GM18498 (cell line): ENCODE data around the gene LIMS2.

Experiments
- ATAC-seq: cut with Tn5 transposase; IDR thresholded peaks from one replicate; pipeline ENCODE4 v1.9.1; 2021; ENCODE audit warnings: mild to moderate bottlenecking, moderate library complexity; ENCODE audit not compliant: unreplicated experiment

The LIMS2 gene

DNA sequence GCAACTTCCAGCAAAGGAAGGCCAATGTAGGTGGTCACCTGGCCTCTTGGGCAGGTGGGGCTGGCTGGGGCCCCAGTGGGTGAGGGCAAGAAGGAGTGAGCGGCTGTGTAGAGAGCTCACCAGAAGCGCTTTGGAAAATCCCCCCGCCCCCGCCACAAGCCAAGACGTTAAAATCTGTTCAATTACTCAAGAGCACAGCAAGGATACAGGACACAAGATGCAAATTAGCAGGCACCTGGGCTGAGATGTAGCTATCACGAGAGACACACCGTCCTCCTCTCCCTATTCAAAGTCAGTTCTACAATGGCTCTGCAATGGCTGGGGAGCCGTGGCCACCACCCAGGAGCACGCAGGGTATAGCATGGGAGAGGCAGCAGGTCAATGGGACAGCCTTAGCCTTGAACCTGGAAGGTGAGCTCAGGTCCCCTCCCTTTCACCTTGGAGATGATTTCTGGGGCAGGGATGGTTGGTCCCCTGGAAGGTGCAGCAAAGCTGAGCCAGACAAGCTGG is 67.9 kb downstream of the LIMS2 start:
- no peak for ATAC-seq

DNA sequence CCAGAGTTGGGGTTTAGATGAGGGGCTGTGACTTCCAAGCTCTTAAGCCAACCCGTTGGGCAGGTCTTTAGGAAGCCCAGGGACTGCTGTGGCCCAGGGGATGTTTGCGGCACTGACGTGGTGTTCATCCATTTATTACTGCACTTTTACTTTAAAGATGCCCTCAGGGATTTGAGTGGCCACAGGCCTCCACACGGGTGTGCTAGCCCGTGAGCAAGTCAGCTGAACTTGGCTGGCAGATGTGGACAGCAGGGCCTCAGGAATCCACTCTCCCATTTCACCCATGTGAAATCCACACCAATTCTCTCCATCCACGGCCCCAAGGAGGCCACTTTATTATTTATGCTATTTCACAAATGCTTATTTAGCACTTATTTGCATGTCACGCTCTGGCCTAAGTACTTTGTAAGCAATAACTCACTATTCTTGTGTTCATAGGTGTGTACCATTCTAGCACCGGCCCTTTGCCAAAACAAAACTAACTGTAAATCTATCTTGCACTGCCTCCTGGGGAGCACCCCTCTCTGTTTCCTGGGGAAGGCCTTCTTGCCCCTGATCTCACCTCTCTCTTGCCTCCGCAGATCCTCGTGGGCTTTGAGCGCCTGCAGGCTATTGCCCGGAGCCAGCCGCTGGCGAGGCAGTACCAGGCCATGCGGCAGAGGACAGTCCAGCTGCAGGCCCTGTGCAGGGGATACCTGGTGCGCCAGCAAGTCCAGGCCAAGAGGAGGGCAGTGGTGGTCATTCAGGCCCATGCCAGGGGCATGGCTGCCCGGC is 68.5 kb downstream of the LIMS2 start:
- ATAC-seq = no peak

DNA sequence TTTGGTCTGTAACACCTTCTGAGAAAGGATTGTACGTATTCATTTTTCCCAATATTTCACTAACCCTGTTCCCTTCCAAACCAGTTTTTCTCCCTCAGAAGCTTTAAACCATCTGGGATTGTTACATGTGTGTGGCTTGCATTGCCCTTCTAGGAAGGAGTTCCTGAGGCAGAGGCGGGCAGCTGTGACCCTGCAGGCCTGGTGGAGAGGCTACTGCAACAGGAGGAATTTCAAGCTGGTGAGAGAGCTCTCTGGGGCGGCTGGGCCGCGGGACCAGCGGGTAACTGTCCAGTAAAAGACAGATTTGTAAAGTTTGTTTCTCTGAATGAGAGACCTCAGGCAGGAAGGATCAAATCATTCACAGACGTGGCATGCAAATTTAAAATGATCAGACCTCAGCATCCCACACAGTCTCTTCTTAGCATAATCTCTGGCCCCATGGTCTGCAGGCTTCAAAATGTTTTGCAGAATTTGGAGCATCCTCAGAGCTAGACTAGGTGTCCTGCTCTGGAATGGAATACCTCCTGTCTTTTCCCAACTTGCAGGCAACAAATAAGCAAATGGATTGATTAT is 69.6 kb downstream of the LIMS2 start:
- no peak for ATAC-seq

DNA sequence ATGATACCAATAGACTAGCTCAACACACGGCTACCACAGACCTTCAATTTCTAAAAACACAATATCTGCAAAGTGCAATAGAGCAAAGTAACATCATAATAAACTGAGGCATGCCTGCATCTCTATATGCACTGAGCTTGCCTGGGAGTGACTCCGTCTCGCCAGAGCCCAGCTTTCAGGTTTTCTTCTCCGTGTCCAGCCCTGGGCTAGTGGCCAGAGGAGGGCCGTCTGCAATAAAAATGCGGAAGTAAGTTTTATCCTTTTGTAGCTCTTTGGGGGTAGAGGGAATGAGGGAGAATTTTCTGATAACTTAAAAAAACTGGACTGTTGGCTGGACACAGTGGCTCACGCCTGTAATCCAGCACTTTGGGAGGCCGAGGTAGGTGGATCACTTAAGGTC is 70.3 kb downstream of the LIMS2 start:
- ATAC-seq = no peak

DNA sequence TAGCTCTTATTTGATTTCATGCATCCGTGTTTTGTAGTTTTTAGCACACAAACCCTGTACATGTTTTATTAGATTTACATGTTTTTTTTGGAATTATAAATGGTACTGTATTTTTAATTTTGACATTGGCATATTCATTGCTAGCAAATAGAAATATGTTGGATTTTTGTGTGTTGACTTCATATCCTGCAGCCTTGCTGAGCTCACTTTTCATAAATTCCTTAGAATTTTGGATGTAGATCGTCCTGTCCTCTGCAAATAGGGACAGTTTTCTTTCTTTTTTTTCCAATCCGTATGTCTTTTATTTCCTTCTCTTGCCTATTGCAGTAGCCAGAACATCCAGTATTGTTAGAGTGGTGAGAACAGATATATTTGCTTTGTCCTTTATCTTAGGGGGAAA is 76.1 kb downstream of the LIMS2 start:
- ATAC-seq = no peak

DNA sequence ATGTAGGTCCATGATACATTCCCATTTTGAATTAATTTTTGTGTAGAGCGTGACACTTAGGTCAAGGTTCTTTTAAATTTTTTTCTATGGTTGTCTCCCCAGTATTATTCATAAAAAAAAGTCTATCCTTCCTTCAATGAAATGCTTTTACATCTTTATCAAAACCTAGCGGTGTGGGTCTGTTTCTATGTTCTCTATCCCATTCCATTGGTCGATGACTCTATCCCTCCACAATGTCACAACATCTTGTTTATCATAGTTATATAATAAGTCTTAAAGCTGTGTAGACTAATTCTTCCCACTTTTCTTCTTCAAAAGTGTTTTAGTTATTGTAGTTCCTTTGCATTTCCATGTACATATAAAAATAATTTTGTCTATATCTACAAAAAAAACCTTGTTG is 76.6 kb downstream of the LIMS2 start:
- ATAC-seq = no peak

DNA sequence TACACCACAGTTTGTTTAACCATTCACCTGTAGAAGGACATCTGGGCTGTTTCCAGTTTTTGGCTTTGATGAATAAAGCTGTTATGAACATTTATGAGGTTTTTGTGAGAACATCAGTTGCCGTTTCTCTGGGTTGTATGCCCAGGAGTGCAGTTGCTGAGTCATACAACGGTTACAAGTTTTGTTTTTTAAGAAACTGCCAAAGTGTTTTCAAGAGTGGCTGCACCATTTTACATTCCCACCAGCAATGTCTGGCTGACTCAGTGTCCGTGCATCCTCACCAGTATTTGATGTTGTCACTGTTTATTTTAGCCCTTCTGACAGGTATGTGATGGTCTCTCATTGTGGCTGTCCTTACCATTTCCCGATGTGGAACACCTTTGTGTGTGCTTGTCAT is 77.3 kb downstream of the LIMS2 start:
- ATAC-seq = no peak

DNA sequence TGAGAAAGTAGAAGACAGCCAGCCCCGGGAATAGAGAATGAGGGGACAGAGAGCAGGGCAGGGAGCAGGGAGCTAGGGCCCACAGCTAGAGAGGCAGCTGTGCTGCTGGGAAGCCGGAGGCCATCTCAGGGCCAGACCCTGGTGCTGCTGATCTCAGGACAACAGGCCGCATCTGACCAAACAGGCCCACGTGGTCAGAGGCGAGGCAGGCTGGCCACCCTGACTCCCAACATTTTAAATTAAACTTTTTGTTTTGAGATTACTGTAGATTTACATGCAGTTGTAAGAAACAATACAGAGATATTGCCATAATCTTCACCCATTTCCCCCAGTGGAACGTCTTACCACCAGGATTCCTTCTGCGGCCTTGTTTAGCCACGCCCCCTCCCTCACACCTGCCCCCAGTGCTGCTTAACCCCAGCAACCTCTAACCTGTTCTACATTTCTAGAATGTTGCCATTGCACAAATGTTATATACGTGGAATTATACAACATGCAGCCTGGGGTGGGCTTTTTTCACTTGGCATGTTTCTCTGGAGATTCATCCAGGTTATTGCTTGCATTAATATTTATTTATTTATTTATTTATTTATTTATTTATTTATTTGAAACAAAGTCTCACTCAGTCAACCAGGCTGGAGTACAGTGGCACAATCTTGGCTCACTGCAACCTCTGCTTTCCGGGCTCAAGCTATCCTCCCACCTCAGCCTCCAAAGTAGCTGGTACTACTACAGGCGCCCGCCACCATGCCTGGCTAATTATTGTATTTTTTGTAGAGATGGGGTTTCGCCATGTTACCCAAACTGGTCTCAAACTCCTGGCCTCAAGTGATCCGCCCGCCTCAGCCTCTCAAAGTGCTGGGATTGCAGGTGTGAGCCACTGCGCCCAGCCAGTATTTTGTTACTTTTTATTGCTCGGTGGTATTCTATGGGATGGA is 78.0 kb downstream of the LIMS2 start:
- no peak for ATAC-seq

DNA sequence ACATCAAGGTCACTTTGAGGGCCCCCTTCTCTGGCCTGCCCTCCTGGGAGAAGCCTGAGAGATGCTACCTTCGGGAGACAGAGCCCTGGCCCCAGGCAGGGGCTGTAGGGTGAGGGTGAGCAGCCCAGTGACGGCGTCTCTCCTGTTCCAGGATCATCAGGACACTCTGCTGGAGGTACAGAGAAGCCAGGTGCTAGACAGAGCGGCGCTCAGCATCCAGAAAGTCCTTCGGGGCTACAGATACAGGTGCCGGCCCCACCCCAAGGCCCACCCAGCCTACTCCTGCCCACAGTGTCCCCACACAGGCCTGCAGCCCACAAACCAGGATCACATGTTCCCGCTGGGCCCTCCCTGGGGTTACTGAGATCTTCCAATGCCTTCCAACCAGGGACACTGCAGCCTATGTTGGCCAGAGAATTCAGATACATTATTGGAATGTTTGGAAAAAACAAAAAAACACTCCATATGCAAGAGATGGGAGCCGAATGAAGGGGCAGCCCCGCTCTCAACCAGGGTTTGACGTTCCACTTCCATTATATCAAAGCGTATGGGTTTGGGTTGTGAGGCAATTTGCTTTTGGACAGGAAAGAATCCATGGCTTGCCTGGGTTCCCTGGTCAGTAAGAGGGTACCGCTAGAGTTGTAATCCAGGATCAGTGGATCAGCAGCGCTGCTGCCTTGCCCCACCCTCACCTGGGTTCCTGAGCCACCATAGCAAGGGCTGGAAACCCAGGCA is 78.9 kb downstream of the LIMS2 start:
- ATAC-seq = no peak

DNA sequence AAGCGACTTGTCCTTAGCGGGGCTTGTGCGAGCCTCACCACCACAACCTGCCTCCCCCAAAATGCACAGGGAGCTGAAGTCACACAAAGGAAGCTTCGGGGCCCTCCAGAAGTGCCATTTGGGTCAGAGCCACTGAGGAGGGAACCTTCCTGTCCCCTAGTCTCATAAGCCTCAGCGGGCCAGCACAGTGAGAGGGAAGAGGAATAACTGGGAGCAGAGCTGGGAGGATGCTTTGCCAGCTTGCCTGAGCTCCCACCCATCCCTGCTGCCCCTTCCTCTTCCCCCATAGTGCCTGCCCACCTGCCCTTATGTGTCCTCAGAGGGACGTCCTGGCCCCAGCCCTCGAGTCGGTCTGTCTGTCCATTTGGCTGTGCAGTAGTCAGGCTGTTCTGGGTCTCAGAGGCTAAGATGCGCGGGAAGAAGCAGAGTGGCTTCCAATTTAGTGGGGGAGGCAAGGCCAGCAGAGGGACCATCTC is 81.2 kb downstream of the LIMS2 start:
- no peak for ATAC-seq

DNA sequence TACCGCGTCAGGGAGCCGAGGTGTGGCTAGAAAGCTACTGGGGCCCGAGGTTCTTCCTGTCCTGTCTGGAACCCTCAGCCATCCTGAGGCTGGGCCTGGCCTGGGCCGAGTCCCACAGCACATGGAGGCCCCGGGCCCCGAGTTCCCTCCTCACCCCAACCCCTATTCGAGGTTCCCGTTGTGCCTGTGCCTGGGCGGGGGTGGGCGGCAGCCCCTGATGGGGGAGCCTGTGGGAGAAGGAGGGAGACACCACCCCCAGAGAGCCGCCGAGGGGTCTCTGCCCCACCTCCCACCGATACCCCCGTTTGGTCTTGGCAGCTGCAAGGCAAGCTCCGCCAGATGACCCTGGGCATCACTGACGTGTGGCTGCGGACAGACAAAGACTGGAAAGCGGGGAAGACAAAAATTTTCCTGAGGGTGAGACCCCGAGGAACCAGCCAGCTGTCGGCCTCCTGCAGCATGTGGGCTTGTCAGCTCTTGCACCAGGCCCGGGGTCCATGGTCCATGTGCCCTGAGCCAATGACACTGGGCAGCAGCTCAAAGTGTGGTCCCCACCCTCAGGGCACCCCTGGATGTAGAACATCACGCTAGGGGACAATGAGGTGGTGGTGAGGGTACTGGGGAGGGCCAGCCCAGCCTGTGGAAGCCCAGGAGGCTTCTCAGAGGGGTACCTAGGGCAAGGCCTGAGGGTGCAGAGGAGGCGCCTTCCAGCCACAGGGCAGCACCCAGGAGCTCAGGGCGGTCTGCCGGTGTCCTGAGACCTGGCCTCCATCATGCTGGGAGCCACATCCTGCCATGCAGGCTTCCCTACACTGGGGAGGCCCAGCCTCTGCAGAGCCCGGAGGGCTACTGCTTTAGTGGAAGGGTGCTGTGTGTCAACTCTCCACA is 81.9 kb downstream of the LIMS2 start:
- ATAC-seq = no peak

DNA sequence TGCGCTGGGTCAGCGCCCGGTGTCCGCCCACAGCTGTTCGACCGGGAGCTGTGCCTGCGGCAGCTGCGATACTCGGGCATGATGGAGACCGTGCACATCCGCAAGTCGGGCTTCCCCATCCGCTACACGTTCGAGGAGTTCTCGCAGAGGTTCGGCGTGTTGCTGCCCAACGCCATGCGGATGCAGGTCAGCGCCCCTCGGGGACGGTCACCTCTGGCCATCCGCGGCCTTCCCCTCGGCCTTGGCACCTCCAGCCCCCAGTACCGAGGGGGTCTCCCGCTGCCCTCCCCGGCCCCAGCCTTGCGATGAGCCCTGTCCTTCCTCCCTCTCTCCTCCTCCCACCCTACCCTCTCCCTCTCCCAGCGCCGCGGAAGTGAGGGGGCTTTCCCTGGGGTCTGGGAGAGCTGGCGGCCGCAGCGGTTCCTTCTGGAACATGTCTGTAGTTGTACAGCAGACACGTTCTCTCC is 82.5 kb downstream of the LIMS2 start:
- no peak for ATAC-seq

DNA sequence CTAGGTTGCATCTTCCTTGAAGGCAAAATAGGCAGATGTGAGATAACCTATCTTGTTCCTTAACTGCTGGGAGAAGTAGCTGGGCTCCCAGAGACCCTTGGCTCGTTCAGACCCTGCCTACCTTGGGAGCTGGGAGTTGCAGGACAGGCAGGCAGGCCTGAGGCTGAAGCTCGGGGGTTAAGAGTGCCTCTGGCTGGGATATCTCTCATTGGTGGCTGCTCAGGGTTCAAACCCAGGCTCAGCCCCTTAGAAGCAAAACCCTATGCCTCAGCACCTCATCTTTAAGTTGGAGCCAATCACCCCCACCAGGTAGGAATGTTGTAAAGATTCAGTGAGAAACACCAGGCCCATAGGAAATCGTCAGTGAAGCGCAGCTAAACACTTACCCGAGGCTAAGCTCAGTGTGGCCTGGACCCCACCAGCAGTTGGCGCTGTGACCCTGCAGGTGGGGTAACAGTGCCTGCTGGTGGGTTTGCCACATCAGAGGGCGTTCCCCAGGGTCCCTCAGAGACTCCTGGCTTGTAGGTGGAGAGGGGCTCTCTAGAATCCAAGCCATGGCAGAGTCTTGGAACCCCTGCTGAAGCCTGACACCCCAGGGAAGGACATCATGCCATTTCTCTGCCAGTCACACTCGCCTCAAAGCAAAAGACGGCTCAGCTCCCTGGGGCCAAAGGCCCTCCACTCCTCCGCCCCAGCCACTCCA is 84.0 kb downstream of the LIMS2 start:
- peak; percentile 77 for ATAC-seq

DNA sequence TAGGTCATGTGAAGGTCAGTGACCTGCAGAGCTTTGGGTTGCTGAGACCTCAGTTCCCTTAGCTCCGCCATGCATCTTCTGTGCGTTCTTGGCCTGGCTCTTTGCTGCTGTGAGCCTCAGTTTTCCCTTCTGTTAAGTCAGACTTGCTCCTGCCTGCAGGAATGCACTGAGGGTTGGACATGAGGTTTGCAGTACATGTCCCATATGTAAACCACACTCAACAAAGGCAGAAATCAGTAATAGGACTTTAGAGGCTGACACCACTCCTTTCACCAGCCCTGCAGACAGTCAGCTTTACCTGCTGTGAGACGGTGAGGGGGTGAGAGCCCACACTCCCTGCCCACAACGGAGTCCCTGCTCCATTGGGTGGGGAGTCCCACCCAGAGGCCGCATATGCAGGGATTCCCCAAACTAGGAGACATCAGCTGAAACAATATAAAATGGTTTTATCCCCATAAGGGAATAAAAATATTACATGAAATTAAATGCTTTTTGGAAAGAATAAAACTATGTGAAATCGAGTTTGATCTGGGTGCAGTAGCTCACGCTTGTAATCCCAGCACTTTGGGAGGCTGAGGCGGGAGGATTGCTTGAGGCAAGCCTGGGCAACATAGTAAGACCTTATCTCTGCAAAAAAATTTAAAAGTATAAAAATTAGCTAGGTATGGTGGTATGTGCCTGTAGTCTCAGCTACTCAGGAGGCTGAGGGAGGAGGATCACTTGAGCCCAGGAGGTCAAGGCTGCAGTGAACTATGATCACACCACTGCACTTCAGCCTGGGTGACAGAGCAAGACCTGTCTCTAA is 84.7 kb downstream of the LIMS2 start:
- no peak for ATAC-seq

DNA sequence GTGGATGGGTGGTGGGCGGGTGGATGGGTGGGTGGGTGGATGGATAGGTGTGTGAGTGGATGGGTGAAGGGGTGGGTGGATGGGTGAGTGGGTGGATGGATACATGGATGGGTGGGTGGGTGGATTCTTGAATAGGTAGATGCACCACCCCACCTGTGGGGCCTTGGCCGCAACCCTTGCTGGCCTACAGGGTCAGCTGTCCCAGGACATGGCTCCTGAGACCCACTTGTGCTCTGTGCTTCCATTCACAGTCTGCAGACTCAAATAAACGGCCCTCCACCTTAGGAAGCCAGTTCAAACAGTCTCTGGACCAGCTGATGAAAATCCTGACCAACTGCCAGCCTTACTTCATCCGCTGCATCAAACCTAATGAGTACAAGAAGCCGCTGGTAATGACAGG is 85.5 kb downstream of the LIMS2 start:
- ATAC-seq = no peak

DNA sequence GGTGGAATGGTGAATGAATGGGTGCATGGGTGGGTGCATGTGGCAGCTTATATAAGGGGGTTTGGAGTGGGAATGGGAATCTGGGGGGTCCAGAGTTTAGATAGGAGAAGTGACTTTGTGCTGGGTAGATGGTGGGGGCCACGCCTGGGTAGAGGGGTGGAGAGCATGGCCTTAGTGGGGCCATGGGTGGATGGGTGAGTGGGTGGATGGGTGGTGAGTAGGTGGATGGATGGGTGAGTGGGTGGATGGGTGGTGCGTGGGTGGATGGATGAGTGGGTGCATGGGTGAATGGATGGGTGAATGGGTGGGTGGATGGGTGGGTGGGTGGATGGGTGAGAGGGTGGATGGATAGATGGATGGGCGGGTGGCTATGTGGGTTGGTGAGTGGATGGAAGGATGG is 86.0 kb downstream of the LIMS2 start:
- ATAC-seq = no peak
